SH-SY5Y (cell line): ENCODE measurements around the gene MAPK8IP2.

Experiments
- GATA2 ChIP-seq: IDR thresholded peaks from 2 replicates; pipeline ENCODE4 v1.6.1; 2011; ENCODE audit warnings: mild to moderate bottlenecking, low read depth, low read length
- GATA3 ChIP-seq: IDR thresholded peaks from 2 replicates; pipeline ENCODE4 v1.6.1; 2011; ENCODE audit warnings: low read depth, mild to moderate bottlenecking, low read length, moderate library complexity

MAPK8IP2 gene

GRCh38 chr22:50656122-50657070 lies 55.8 kb downstream of the MAPK8IP2 start:
- TF ChIP-seq GATA2 (no peak), GATA3 (no peak)

GRCh38 chr22:50657925-50658324 lies 57.3 kb downstream of the MAPK8IP2 start:
- no peak for TF ChIP-seq GATA2
- no peak for TF ChIP-seq GATA3

- TF ChIP-seq GATA3, result no peak
- no peak for TF ChIP-seq GATA2
These were observed 59.7 kb downstream of the MAPK8IP2 start for GRCh38 chr22:50660306-50660705.
